Activated CD8-positive, alpha-beta memory T cell treated with anti-CD3 and anti-CD28 coated beads for 36 hours (primary cell): ENCODE results near the gene AGBL4. TPM values are rescaled to one million over a fixed set of nuclear protein-coding genes. Genes with fewer than 3 reads are reported as not detected.
"Not testable (repeated sequence)": the region's sequence is repeated elsewhere in the genome, so short reads cannot be mapped to it uniquely, and the experiment has no call there.

Source experiments
- CTCF ChIA-PET: fragments of 350-600 bp; sonication (Branson Sonifier 250); formaldehyde crosslinking; loops from one replicate; lab custom pipeline; 2021; ENCODE audit warnings: antibody characterized with exemption; lab: Charles Lee
- POLR2A ChIA-PET: fragments of 350-600 bp; sonication (Branson Sonifier 250); formaldehyde crosslinking; loops from one replicate; lab custom pipeline; 2021; ENCODE audit warnings: antibody characterized with exemption; lab: Charles Lee
- total RNA-seq, 2 experiments: library from RNA; stranded (reverse); gene quantifications; one replicate each; pipeline ENCODE4 v1.2.3, GENCODE V29; 2021

The AGBL4 gene
- total RNA-seq, 2 experiments from 2014 or later: not detected

DNA sequence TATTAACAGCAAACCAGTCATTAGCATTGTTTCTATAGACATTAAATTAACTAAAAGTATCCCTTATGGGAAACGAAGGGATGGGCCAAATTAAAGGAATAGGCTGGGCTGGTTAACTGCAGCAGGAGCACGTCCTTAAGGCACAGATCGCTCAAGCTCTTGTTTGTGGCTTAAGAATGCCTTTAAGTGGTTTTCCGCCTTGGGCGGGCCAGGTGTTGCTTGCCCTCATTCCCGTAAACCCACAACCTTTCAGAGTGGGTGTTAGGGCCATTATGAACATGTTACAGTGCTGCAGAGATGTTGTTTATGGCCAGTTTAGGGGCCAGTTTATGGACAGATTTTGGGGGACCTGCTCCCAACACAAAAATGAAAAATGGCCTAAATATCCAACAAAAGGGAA lies 1503.9 kb downstream of the AGBL4 start:
- CTCF ChIA-PET, POLR2A ChIA-PET: not testable (repeated sequence)

DNA sequence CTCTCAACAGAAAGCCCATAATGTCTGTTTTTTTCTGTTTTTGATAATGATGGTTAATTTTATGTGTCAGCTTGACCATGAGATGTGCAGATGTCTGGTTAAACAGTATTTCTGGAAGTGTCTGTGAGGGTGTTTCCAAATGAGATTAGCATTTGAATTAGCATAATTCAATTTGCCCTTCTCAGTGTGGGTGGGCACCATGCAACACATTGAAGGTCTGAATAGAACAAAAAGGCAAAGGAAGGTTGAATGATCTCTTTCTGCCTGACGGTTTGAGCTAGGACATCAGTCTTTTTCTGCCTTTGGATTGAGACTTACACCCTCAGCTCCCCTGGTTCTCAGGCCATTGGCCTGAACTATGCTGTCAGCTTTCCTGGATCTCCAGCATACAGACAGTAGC lies 1516.9 kb downstream of the AGBL4 start:
- ChIA-PET CTCF (interaction anchor here (0.8 kb wide), 1 partner anchor 311 kb away, joined by 3 read pairs; no protein-coding TSS in a partner anchor), POLR2A (no interaction called here)

DNA sequence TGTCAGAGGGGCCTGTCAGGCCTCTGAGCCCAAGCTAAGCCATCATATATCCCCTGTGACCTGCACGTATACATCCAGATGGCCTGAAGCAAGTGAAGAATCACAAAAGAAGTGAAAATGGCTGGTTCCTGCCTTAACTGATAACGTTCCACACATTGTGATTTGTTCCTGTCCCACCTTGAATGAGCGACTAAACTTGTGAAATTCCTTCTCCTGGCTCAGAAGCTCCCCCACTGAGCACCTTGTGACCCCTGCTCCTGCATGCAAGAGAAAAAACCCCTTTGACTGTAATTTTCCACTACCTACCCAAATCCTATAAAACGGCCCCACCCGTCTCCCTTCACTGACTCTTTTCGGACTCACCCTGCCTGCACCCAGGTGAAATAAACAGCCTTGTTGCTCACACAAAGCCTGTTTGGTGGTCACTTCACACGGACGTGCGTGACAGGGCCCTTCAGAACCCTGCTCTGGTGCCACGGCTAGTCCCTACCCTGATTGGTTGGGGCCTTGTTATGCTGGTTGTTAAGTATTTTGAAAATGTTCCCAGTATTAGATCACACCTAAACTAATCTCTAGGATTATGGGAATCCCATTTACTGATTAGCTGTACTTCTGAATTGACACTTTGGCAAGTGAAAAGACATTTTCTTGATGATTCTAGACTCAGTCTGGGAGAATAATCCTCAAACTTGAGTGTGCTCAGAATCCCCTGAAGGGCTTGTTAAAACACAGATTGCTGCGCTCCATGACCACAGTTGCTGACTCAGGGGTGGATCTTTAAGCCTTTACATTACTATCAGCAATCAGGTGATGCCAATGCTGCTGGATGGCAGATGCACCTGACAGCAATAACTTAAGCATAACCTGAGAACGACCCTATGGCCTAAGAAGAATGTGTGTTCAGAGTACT lies 1523.0 kb downstream of the AGBL4 start:
- CTCF ChIA-PET: no interaction called here
- POLR2A ChIA-PET: no interaction called here

- ChIA-PET POLR2A (no interaction called here), CTCF (no interaction called here)
Observed at GRCh38 chr1:48499211-48499735, 1524.5 kb downstream of the AGBL4 start.

DNA sequence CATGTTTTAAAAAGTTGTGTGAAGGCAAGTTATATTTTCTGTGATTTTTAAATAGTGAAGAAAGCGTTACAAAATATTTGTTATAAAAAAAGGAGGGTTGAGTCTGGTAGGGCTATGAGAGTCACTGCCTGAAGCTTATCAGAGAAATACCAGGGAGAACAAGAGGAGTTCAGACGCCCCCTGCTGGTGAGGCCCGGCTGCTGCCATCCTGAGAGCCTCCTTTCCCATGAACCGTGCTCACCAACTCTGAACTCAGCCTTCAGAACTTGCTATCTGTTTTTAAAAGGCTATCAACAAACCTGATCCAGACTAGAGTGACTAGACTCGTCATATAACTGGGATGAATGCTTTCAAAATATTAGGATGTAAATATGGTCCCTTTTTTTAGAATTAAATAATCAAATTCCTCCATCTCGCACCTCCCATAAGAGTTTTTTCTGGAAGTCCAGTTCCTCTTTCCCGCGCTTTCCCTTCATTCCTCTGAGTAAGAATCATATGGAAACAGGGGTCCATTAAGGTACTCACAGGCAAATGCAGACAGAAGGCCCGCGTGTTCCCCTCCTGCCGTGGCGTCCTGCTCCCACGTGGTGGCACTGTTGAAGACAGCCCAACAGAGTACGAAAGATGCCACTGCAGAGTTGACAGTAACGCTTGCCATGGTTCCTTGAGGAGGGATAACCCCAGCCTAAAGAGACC lies 1525.5 kb downstream of the AGBL4 start:
- ChIA-PET CTCF (interaction anchor here (0.6 kb wide), 1 partner anchor 39 kb away, joined by 4 read pairs; no protein-coding TSS in a partner anchor), POLR2A (no interaction called here)

DNA sequence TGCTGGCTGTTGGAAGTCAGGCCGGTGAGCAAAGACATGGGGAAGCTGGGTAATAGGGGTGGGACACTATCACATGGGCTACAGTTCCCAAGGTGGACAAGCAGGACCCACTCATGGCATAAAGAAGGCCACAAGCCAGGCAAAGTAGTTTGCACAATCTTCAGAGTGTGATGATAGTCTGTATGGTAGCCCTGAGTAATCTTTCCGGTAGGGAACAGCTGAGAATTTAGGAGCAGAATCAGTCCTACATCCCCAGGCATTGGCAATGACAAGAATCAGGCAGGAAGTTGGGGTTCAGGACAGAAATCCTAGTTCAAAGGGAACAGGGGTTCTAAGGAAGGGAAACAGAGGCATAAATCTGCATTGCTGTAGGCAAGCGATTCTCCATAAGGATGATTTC lies 1527.8 kb downstream of the AGBL4 start:
- ChIA-PET CTCF (interaction anchor here (0.7 kb wide), 1 partner anchor 404 kb away, joined by 3 read pairs; no protein-coding TSS in a partner anchor), POLR2A (no interaction called here)

- POLR2A ChIA-PET: no interaction called here
- CTCF ChIA-PET: interaction anchor here (0.6 kb wide), 1 partner anchor 12 kb away, joined by 3 read pairs; no protein-coding TSS in a partner anchor
Observed at GRCh38 chr1:48495166-48495565, 1528.6 kb downstream of the AGBL4 start.

GRCh38 chr1:48493970-48494769 lies 1529.6 kb downstream of the AGBL4 start:
- CTCF ChIA-PET: no interaction called here

GRCh38 chr1:48493041-48493440 lies 1530.7 kb downstream of the AGBL4 start:
- CTCF ChIA-PET: no interaction called here
- POLR2A ChIA-PET: no interaction called here

More at GRCh38 chr1:48493970-48494769, 1529.6 kb downstream of the AGBL4 start:
- POLR2A ChIA-PET: no interaction called here

DNA sequence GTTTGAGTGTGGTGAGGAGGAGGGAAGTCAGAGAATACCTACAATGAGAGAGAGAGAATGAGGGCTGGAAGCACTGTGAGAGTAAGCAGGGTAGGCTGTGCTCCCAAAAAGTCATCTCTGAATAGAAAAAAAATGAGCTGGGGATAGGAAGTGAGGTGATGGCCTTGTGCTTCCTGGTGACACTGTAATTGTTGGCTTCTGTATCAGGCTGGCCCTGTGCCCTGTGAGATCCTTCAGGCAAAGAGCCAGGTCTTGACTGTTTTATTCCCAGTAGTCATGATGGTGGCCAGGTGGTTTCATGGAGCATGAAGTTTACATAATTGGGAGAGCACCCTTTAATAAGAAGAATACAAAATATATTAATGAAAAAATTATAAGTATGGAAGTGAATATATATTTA lies 1531.4 kb downstream of the AGBL4 start:
- POLR2A ChIA-PET: no interaction called here
- CTCF ChIA-PET: no interaction called here

DNA sequence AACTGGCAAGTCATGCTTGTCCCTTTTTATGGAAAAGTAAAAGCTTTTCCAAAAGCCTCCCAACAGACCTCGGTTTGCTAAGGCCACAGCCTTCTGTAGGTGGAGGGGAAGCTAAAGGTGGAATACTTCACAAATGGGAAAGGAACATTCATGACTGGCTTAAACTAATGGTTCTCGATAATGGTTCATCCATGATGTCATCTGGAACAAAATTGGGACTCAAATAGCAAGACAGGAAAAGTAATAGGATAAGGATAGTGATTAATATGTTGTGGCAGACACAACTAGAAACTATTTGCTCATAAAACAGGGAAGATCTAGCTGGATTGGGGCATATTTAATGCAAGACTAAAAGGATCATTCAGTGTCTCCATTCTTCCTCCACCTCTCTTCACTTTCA lies 1535.0 kb downstream of the AGBL4 start:
- ChIA-PET CTCF (no interaction called here), POLR2A (no interaction called here)

Other genes with a start within 250 kb of the AGBL4 start
- not detected for gene ELAVL4, start 85.0 kb upstream of the AGBL4 start, total RNA-seq